Spleen (tissue), 11 donors: ENCODE data around the gene PPM1E. TPM values are rescaled to one million over a fixed set of nuclear protein-coding genes. Genes with fewer than 3 reads are reported as not detected.

Experiments used
- DNase-seq: peaks from one replicate; pipeline ENCODE4 v3.0.0-alpha.2; 2020
- H3K27ac ChIP-seq, 8 donors: fragments of 200-600 bp; sonication (generic) in 7 of 8; 1 replicate in 4 of 8; 2 replicates in 4 of 8; pipeline versions ENCODE4 v1.5.0 to v1.8.0; 2016 to 2021; ENCODE audit warnings: inconsistent platforms in 4 of 8, mild to moderate bottlenecking in 4 of 8, moderate library complexity in 1 of 8
- H3K27me3 ChIP-seq, 7 donors: fragments of 200-600 bp; sonication (generic) in 6 of 7; replicated peaks in 1 of 7; 1 replicate in 4 of 7; 2 replicates in 3 of 7; pipeline versions ENCODE4 v1.5.0 to v1.8.0; 2016 to 2021; ENCODE audit warnings: inconsistent platforms in 3 of 7, mild to moderate bottlenecking in 1 of 7
- H3K36me3 ChIP-seq, 6 donors: fragments of 200-600 bp; sonication (generic) in 5 of 6; 1 replicate in 4 of 6; 2 replicates in 2 of 6; pipeline versions ENCODE4 v1.5.0 to v1.8.0; 2016 to 2021; ENCODE audit warnings: inconsistent platforms in 2 of 6
- H3K4me1 ChIP-seq, 6 donors: fragments of 200-600 bp; sonication (generic) in 5 of 6; 1 replicate in 3 of 6; 2 replicates in 3 of 6; pipeline versions ENCODE4 v1.5.0 to v1.8.0; 2016 to 2021; ENCODE audit warnings: inconsistent platforms in 3 of 6
- H3K4me3 ChIP-seq, 8 donors: fragments of 200-600 bp; sonication (generic) in 7 of 8; 1 replicate in 4 of 8; 2 replicates in 4 of 8; pipeline versions ENCODE4 v1.5.0 to v1.8.0; 2016 to 2021; ENCODE audit warnings: inconsistent platforms in 4 of 8, mild to moderate bottlenecking in 4 of 8, moderate library complexity in 2 of 8
- H3K9me3 ChIP-seq, 8 donors: fragments of 200-600 bp; sonication (generic) in 7 of 8; 1 replicate in 4 of 8; 2 replicates in 4 of 8; pipeline versions ENCODE4 v1.5.0 to v1.8.0; 2016 to 2021; ENCODE audit warnings: inconsistent platforms in 4 of 8
- POLR2A ChIP-seq, 3 donors: fragments of 450-650 bp; IDR thresholded peaks; one replicate each; pipeline ENCODE4 v1.5.1; 2017; ENCODE audit warnings: antibody characterized with exemption in 3 of 3, mild to moderate bottlenecking in 1 of 3
- POLR2AphosphoS5 ChIP-seq, 3 donors: sonication (generic); formaldehyde crosslinking; IDR thresholded peaks; one replicate each; pipeline ENCODE4 v1.5.1; 2017; ENCODE audit warnings: antibody characterized with exemption in 3 of 3
- WGBS, 5 donors: extraction: QIAGEN DNeasy Blood & Tissue Kit in 3 of 5; methylation state at CpG; one replicate each; pipeline versions ENCODE4 v1.1.5 to v1.1.7; 2013 to 2018; 5-methylcytosine and 5-hydroxymethylcytosine counted together
- intact Hi-C: fragments of 100-400 bp; cut with DNase I; formaldehyde crosslinking; loops from one replicate; pipeline ENCODE4 v1.15.0; 2023; ENCODE audit warnings: low total_unique reads
- polyA plus RNA-seq, 3 donors: library from polyadenylated mRNA; stranded (reverse); fragments of 200-250 nt; gene quantifications; one replicate each; pipeline ENCODE4 v1.2.1, GENCODE V29; 2013
- total RNA-seq, 7 donors: library from RNA; depleted of rRNA in 3 of 7; stranded (reverse); fragments of >200 nt in 3 of 7; fragmentation: NEBNext Ultra II Directional in 4 of 7; extraction: Animal tissue kit (Norgen Biotek cat#: 25700) in 4 of 7; gene quantifications; one replicate each; pipeline versions ENCODE4 v1.1.0 to v1.2.1, GENCODE V29; 2016 to 2021
- TF ChIP-seq, protein P1 (sequence below), 11 experiments: fragments of 200-600 bp in 7 of 11; fragments of 450-650 bp in 4 of 11; sonication (generic) in 4 of 11; IDR thresholded peaks in 8 of 11; conservative IDR thresholded peaks in 3 of 11; 1 replicate in 7 of 11; 2 replicates in 4 of 11; pipeline versions ENCODE4 v1.4.0 to v1.8.0; 2016 to 2021; ENCODE audit warnings: antibody characterized with exemption in 11 of 11, inconsistent platforms in 4 of 11, mild to moderate bottlenecking in 1 of 11
- donor health status: healthy with polysubstance abuse.
- donor health status: DM: no; HTN: no; CAD: no; lungs with moderate emphysema.
- donor health status: DM: no; HTN: no; CAD: no.
- donor health status: Bipolar disorder and iron deficiency.
- donor health status: healthy.
- donor health status: DM: no; HTN: no; CAD: no.
- donor health status: DM: yes; HTN: yes; CAD: no.

The PPM1E gene
- total and polyA plus RNA-seq, 10 donors: 0.04 to 0.79 (median 0.48) TPM

DNA sequence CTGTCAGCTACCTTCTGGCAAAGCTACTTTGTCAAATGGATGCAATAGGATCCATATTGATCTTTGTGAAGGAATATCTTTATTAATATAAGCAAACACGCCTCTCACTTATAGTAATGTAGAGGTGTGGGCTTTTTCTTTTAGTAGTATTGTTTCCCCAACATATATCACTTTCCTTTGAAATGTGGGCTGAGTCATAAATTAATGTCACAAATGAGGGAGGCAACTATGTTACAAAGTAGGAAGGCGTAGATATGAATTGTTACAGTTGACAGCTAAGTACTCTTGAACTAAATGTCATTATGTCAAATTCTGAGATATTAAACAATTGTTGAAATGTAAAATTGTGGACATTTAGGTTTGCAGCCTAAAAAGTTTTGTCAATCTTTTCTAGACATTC, 2.6 kb upstream of the PPM1E start:
- H3K27me3 ChIP-seq: peaks cover 0 to 46% (median 26%) of the 10 kb centered on the region in 7 donors
- no peak for DNase-seq
- H3K9me3 ChIP-seq: no peaks in the 10 kb centered on the region
- H3K4me3 ChIP-seq: no peak overlapping the region
- H3K27ac ChIP-seq: no peak overlapping the region
- TF ChIP-seq, protein P1, sequence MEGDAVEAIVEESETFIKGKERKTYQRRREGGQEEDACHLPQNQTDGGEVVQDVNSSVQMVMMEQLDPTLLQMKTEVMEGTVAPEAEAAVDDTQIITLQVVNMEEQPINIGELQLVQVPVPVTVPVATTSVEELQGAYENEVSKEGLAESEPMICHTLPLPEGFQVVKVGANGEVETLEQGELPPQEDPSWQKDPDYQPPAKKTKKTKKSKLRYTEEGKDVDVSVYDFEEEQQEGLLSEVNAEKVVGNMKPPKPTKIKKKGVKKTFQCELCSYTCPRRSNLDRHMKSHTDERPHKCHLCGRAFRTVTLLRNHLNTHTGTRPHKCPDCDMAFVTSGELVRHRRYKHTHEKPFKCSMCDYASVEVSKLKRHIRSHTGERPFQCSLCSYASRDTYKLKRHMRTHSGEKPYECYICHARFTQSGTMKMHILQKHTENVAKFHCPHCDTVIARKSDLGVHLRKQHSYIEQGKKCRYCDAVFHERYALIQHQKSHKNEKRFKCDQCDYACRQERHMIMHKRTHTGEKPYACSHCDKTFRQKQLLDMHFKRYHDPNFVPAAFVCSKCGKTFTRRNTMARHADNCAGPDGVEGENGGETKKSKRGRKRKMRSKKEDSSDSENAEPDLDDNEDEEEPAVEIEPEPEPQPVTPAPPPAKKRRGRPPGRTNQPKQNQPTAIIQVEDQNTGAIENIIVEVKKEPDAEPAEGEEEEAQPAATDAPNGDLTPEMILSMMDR (IDR thresholded peaks at IDR 0.05 in 8 of 11, conservative IDR thresholded peaks at IDR 0.05 in 3 of 11): no peak
- TF ChIP-seq POLR2A (IDR thresholded peaks at IDR 0.05) (no peak), POLR2AphosphoS5 (IDR thresholded peaks at IDR 0.05) (no peak)
- 38 to 56% (median 46%) methylated on average over 2 of the region's 2 CpGs for WGBS, 5 donors
- no peaks in the 10 kb centered on the region for H3K36me3 ChIP-seq
- H3K4me1 ChIP-seq: peaks cover 3 to 25% (median 21%) of the 10 kb centered on the region in 6 donors
- intact Hi-C loops: no loop called here

DNA sequence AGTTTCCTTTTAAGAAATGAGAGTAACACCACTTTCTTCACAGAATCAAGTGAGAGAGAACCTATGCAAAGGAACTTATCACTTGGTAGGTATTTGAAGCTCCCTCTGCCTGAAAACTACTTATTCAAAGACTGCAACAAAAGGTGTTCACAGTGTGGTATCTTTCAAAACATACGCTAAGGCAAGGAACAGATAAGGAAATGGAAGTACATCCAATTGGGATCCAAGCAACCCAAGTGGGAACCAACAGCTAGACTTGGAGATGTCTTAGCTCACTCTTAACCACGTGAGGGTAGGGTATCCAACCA, 431 bp upstream of the PPM1E start:
- Histone ChIP-seq H3K27me3 (peaks cover 0 to 66% (median 47%) of the 10 kb centered on the region in 7 donors), H3K27ac (no peak overlapping the region), H3K36me3 (no peaks in the 10 kb centered on the region), H3K9me3 (no peaks in the 10 kb centered on the region), H3K4me1 (peaks cover 3 to 25% (median 21%) of the 10 kb centered on the region in 6 donors), H3K4me3 (peak overlapping the region; percentile 35 to 76 (median 60))
- intact Hi-C loops: no loop called here
- no peak for DNase-seq
- 29 to 47% (median 39%) methylated on average over 2 of the region's 2 CpGs for WGBS, 5 donors
- no peak for TF ChIP-seq POLR2A (IDR thresholded peaks at IDR 0.05)
- TF ChIP-seq POLR2AphosphoS5 (IDR thresholded peaks at IDR 0.05): no peak
- TF ChIP-seq, protein P1 (IDR thresholded peaks at IDR 0.05 in 8 of 11, conservative IDR thresholded peaks at IDR 0.05 in 3 of 11): no peak

DNA sequence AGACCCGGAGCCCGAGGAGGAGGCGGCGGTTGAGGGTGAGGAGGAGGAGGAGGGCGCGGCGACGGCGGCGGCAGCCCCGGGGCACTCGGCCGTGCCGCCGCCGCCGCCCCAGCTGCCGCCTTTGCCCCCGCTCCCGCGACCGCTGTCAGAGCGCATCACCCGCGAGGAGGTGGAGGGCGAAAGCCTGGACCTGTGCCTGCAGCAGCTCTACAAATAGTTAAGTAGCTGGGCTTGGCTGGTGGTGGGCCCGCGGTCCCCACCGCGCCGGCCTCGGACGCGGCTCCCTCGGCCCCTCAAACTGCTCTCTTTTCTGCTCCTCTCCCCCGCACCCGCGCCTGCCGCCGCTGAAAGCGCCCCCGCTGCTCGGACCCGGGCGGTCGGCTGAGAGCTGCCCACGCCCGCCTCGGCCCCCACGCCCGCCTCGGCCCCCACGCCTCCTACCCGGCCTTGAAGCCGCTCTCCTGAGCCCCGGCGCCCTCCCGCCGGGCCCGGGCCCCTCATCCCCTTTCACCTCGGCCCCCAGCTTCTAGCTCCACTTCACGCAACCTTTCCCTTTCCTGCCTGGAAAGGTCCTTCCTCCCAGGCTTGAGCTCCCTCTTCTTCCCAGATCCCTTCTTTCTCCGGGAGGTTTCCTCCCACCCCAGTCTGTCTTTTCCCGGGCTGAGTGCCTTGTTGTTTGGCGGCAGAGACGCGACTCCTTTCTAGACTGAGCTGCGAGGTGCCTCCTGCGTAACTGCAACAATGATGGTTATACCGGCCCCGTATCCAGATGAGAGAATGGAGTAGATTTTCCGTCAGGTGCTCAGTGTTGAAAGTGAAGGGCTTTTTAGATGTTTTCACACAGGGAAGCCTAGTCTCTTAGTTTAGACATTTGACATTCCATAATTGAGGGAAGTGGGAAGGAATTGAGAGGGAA, 850 bp downstream of the PPM1E start:
- Histone ChIP-seq H3K27me3 (peaks cover 0 to 79% (median 53%) of the 10 kb centered on the region in 7 donors), H3K4me3 (peak overlapping the region; percentile 35 to 76 (median 60)), H3K4me1 (peaks cover 3 to 25% (median 21%) of the 10 kb centered on the region in 6 donors), H3K36me3 (no peaks in the 10 kb centered on the region), H3K27ac (no peak overlapping the region), H3K9me3 (no peaks in the 10 kb centered on the region)
- WGBS, 5 donors: 1 to 3% (median 1%) methylated on average over 30 to 72 of the region's 72 CpGs
- DNase-seq: no peak
- TF ChIP-seq, protein P1 (IDR thresholded peaks at IDR 0.05 in 8 of 11, conservative IDR thresholded peaks at IDR 0.05 in 3 of 11): no peak
- TF ChIP-seq POLR2A (IDR thresholded peaks at IDR 0.05): no peak
- TF ChIP-seq POLR2AphosphoS5 (IDR thresholded peaks at IDR 0.05): no peak
- intact Hi-C loops: no loop called here

DNA sequence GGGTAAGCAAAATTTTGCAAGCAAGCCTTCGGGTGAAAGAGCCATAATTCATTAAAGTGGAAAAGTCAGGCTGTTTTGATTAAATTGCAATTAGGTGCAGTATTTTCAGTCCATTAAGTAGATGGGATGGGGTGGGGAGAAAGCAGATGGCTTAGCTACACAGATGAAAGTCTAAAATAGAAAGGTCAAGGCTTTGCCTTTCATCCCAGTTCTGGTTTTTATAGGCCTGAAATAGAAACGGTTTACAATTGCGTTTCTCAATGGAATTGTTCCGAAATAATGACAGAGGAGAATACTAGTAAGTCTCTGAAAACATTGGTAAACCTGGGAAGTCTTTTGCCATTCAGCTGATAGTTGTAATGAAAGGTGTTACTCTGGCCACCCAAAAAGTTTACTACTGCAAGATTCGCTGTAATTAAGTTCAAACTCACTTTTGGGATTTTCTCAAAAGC, 1.5 kb downstream of the PPM1E start:
- peaks cover 3 to 25% (median 21%) of the 10 kb centered on the region in 6 donors for H3K4me1 ChIP-seq
- 48 to 57% (median 52%) methylated on average over 5 of the region's 5 CpGs for WGBS, 5 donors
- H3K36me3 ChIP-seq: no peaks in the 10 kb centered on the region
- intact Hi-C loops: no loop called here
- H3K27me3 ChIP-seq: peaks cover 0 to 85% (median 53%) of the 10 kb centered on the region in 7 donors
- no peak for DNase-seq
- H3K9me3 ChIP-seq: no peaks in the 10 kb centered on the region
- no peak for TF ChIP-seq POLR2AphosphoS5 (IDR thresholded peaks at IDR 0.05)
- TF ChIP-seq, protein P1 (IDR thresholded peaks at IDR 0.05 in 8 of 11, conservative IDR thresholded peaks at IDR 0.05 in 3 of 11): no peak
- TF ChIP-seq POLR2A (IDR thresholded peaks at IDR 0.05): no peak
- peak overlapping the region in 4 of 8 donors; percentile 48 to 76 (median 62) for H3K4me3 ChIP-seq
- H3K27ac ChIP-seq: no peak overlapping the region
